GM23338 (cell line): Measurements from ENCODE around the gene NUTM1. TPM values are rescaled to one million over a fixed set of nuclear protein-coding genes. Genes with fewer than 3 reads are reported as not detected.

ENCODE experiments used
- EZH2 ChIP-seq: fragments of 200-600 bp; sonication (generic); IDR thresholded peaks from one replicate; pipeline ENCODE4 v1.8.0; 2017; ENCODE audit warnings: antibody characterized with exemption, mild to moderate bottlenecking, low read depth; ENCODE audit not compliant: unreplicated experiment
- EZH2phosphoT487 ChIP-seq: fragments of 200-600 bp; sonication (generic); IDR thresholded peaks from one replicate; pipeline ENCODE4 v1.8.1; 2018; ENCODE audit warnings: antibody characterized with exemption; ENCODE audit not compliant: unreplicated experiment
- JUNB ChIP-seq: IDR thresholded peaks from one replicate; pipeline ENCODE4 v1.6.1; 2016; ENCODE audit warnings: antibody characterized with exemption; ENCODE audit not compliant: unreplicated experiment
- ZNF114 ChIP-seq: fragments of 250-450 bp; sonication (Bioruptor Pico); IDR thresholded peaks from 2 replicates; pipeline ENCODE4 v1.5.0; 2020; ENCODE audit warnings: mild to moderate bottlenecking, moderate library complexity
- ZNF331 ChIP-seq: fragments of 250-450 bp; sonication (Bioruptor Pico); IDR thresholded peaks from 2 replicates; pipeline ENCODE4 v1.5.0; 2020; ENCODE audit warnings: low read depth, mild to moderate bottlenecking, moderate library complexity
- polyA plus RNA-seq: library from polyadenylated mRNA; unstranded; fragments of >200 nt; fragmentation: Nextera tagmentation; extraction: Ambion mirVana; gene quantifications from 2 replicates; pipeline ENCODE4 v1.2.1, GENCODE V29; 2016
- total RNA-seq: library from RNA; depleted of rRNA; stranded (reverse); fragments of >200 nt; shearing (Covaris generic); gene quantifications from 2 replicates; pipeline ENCODE4 v1.2.3, GENCODE V29; 2014
- TF ChIP-seq, protein P1 (sequence below): fragments of 250-450 bp; sonication (Bioruptor Pico); IDR thresholded peaks from 2 replicates; pipeline ENCODE4 v1.5.0; 2020; ENCODE audit warnings: mild to moderate bottlenecking, moderate library complexity
- TF ChIP-seq, protein P2 (sequence below), 2 experiments: fragments of 200-600 bp in 1 of 2; sonication (generic) in 1 of 2; conservative IDR thresholded peaks; 2 replicates each; pipeline versions ENCODE4 v1.5.1 to v1.6.1; 2016 to 2017; ENCODE audit warnings: antibody characterized with exemption in 2 of 2, low read depth in 2 of 2, mild to moderate bottlenecking in 2 of 2, moderate library complexity in 1 of 2

The NUTM1 gene
- total and polyA plus RNA-seq, 2 experiments from 2014 or later: 0.16 to 1.2 TPM

DNA sequence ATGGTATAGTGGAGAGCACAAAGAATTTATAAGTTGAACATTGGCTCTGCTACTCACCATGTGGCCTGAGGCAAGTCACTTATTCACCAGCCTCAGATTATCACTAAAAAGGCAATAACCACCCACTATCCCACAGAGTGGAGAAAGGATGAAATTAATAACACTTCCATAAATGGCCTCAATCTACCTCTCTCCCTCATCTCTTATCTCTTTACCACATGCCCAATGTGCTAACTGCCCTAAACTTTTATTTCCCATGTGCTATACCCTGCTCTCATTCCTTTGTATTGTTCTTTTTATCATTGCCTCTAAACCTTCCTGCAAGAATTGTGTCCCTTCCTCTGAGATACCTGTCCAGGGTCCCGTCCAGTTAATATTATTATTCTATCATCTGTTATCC lies 31.6 kb upstream of the NUTM1 start (continued):
- TF ChIP-seq, protein P1, sequence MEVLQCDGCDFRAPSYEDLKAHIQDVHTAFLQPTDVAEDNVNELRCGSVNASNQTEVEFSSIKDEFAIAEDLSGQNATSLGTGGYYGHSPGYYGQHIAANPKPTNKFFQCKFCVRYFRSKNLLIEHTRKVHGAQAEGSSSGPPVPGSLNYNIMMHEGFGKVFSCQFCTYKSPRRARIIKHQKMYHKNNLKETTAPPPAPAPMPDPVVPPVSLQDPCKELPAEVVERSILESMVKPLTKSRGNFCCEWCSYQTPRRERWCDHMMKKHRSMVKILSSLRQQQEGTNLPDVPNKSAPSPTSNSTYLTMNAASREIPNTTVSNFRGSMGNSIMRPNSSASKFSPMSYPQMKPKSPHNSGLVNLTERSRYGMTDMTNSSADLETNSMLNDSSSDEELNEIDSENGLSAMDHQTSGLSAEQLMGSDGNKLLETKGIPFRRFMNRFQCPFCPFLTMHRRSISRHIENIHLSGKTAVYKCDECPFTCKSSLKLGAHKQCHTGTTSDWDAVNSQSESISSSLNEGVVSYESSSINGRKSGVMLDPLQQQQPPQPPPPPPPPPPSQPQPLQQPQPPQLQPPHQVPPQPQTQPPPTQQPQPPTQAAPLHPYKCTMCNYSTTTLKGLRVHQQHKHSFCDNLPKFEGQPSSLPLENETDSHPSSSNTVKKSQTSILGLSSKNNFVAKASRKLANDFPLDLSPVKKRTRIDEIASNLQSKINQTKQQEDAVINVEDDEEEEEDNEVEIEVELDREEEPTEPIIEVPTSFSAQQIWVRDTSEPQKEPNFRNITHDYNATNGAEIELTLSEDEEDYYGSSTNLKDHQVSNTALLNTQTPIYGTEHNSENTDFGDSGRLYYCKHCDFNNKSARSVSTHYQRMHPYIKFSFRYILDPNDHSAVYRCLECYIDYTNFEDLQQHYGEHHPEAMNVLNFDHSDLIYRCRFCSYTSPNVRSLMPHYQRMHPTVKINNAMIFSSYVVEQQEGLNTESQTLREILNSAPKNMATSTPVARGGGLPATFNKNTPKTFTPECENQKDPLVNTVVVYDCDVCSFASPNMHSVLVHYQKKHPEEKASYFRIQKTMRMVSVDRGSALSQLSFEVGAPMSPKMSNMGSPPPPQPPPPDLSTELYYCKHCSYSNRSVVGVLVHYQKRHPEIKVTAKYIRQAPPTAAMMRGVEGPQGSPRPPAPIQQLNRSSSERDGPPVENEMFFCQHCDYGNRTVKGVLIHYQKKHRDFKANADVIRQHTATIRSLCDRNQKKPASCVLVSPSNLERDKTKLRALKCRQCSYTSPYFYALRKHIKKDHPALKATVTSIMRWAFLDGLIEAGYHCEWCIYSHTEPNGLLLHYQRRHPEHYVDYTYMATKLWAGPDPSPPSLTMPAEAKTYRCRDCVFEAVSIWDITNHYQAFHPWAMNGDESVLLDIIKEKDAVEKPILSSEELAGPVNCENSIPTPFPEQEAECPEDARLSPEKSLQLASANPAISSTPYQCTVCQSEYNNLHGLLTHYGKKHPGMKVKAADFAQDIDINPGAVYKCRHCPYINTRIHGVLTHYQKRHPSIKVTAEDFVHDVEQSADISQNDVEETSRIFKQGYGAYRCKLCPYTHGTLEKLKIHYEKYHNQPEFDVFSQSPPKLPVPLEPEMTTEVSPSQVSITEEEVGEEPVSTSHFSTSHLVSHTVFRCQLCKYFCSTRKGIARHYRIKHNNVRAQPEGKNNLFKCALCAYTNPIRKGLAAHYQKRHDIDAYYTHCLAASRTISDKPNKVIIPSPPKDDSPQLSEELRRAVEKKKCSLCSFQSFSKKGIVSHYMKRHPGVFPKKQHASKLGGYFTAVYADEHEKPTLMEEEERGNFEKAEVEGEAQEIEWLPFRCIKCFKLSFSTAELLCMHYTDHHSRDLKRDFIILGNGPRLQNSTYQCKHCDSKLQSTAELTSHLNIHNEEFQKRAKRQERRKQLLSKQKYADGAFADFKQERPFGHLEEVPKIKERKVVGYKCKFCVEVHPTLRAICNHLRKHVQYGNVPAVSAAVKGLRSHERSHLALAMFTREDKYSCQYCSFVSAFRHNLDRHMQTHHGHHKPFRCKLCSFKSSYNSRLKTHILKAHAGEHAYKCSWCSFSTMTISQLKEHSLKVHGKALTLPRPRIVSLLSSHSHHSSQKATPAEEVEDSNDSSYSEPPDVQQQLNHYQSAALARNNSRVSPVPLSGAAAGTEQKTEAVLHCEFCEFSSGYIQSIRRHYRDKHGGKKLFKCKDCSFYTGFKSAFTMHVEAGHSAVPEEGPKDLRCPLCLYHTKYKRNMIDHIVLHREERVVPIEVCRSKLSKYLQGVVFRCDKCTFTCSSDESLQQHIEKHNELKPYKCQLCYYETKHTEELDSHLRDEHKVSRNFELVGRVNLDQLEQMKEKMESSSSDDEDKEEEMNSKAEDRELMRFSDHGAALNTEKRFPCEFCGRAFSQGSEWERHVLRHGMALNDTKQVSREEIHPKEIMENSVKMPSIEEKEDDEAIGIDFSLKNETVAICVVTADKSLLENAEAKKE (CRISPR knock-in tag): no peak
- no peak for TF ChIP-seq JUNB
- TF ChIP-seq, protein P2, sequence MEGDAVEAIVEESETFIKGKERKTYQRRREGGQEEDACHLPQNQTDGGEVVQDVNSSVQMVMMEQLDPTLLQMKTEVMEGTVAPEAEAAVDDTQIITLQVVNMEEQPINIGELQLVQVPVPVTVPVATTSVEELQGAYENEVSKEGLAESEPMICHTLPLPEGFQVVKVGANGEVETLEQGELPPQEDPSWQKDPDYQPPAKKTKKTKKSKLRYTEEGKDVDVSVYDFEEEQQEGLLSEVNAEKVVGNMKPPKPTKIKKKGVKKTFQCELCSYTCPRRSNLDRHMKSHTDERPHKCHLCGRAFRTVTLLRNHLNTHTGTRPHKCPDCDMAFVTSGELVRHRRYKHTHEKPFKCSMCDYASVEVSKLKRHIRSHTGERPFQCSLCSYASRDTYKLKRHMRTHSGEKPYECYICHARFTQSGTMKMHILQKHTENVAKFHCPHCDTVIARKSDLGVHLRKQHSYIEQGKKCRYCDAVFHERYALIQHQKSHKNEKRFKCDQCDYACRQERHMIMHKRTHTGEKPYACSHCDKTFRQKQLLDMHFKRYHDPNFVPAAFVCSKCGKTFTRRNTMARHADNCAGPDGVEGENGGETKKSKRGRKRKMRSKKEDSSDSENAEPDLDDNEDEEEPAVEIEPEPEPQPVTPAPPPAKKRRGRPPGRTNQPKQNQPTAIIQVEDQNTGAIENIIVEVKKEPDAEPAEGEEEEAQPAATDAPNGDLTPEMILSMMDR (conservative IDR thresholded peaks at IDR 0.05; ENCODE audit: low read depth in 2 of 2): no peak
- no peak for TF ChIP-seq ZNF114 (CRISPR knock-in tag)
- TF ChIP-seq EZH2phosphoT487: no peak
- TF ChIP-seq ZNF331 (CRISPR knock-in tag): no peak
- no peak for TF ChIP-seq EZH2
